SH-SY5Y (cell line): ENCODE measurements around the gene ANKRD31.

Source experiments
- GATA2 ChIP-seq: IDR thresholded peaks from 2 replicates; pipeline ENCODE4 v1.6.1; 2011; ENCODE audit warnings: mild to moderate bottlenecking, low read depth, low read length
- GATA3 ChIP-seq: IDR thresholded peaks from 2 replicates; pipeline ENCODE4 v1.6.1; 2011; ENCODE audit warnings: low read depth, mild to moderate bottlenecking, low read length, moderate library complexity

DNA sequence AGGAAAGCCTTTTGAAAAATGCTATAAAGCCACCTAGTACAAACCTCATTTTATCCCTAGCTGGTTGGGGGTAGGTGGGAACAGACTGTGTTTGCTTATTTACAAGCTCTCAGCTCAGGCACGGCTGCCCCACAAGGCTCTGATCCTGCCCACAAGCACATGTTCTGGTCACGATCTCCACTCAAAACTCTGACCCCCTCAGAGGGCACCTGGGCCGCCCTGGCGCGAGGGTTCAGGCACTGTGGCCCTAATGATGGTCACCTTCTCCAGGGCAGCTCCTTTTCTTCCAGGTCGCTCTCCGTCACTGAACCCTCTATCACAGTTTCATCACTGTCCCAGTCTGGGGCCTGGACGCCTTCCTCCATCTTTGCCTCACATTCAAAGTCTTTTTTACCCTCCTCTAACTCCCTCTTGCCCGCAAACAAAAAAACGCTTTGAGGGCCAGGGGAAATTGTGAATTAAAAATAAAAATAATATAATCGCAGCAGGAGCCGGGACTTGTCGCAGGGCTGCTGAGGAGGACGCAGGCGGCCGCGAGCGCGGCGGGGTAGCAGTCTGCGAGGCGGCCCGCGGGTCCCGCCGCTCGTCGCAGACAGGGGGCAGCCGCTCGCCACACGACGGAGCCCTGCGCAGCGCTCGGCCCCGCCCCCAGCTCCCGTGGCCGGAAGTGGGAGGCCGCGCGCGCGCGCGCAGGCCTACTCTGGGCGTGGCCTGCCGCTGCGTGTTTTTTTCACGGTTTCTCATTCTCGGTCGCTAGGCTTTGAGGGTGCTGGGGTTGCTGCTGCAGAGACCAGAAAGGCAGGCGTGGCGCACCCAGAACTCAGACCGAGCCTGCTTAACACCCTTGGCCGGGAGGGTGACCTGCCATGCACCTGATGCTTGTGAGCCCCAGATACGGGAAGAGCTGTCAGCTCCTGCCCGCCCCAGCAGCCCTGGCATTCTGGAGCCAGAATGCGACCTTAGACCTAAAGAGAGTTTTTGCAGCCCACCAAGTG, at the start of gene ANKRD31:
- TF ChIP-seq GATA2 (no peak), GATA3 (no peak)
